Lower lobe of right lung (tissue), 2 donors: Measurements from ENCODE around the gene KRT4. TPM values are rescaled to one million over a fixed set of nuclear protein-coding genes. Genes with fewer than 3 reads are reported as not detected.

ENCODE experiments used
- ATAC-seq, 2 donors: fragments of 200-7000 bp; cut with Tn5 transposase; one replicate each; pipeline ENCODE4 v1.9.1; 2020 to 2022; ENCODE audit warnings: mild to moderate bottlenecking in 2 of 2, moderate library complexity in 2 of 2
- DNase-seq: peaks from one replicate; pipeline ENCODE4 v3.0.0-alpha.2; 2020
- H3K27ac ChIP-seq: fragments of 200-600 bp; one replicate; pipeline ENCODE4 v1.8.0; 2022
- H3K27me3 ChIP-seq: fragments of 200-600 bp; one replicate; pipeline ENCODE4 v1.8.0; 2022; ENCODE audit warnings: low read depth
- H3K36me3 ChIP-seq: fragments of 200-600 bp; one replicate; pipeline ENCODE4 v1.8.0; 2022; ENCODE audit warnings: mild to moderate bottlenecking
- H3K4me1 ChIP-seq: fragments of 200-600 bp; one replicate; pipeline ENCODE4 v1.8.0; 2022
- H3K4me3 ChIP-seq: fragments of 200-600 bp; one replicate; pipeline ENCODE4 v1.8.0; 2022; ENCODE audit warnings: mild to moderate bottlenecking
- H3K9me3 ChIP-seq: fragments of 200-600 bp; one replicate; pipeline ENCODE4 v1.8.0; 2022
- CTCF ChIP-seq: fragments of 200-600 bp; IDR thresholded peaks from one replicate; pipeline ENCODE4 v1.8.0; 2022; ENCODE audit warnings: antibody characterized with exemption, mild to moderate bottlenecking
- intact Hi-C: fragments of 100-400 bp; cut with DNase I; formaldehyde crosslinking; loops from one replicate; pipeline ENCODE4 v1.11.0; 2022
- total RNA-seq: library from RNA; stranded (reverse); fragmentation: NEBNext Ultra II Directional; extraction: Animal tissue kit (Norgen Biotek cat#: 25700); gene quantifications from one replicate; pipeline ENCODE4 v1.2.1, GENCODE V29; 2021
- donor health status: DM: no; HTN: yes; CAD: no; lungs with severe emphysema.

KRT4 gene
- total RNA-seq, 1 donor from 2014 or later: 6.4 TPM

- no peak for ATAC-seq
- H3K4me1 ChIP-seq: peaks cover 3% of the 10 kb centered on the region
- no peak for TF ChIP-seq CTCF
- H3K36me3 ChIP-seq: no peaks in the 10 kb centered on the region
- no peaks in the 10 kb centered on the region for H3K9me3 ChIP-seq
- no peak overlapping the region for H3K4me3 ChIP-seq
- H3K27me3 ChIP-seq: peaks cover 32% of the 10 kb centered on the region
- no peak overlapping the region for H3K27ac ChIP-seq
- intact Hi-C loops: no loop called here
- DNase-seq: no peak
Measured at GRCh38 chr12:52806169-52806811, 7.6 kb downstream of the KRT4 start.

GRCh38 chr12:52805739-52806138 is 8.2 kb downstream of the KRT4 start:
- no peak overlapping the region for H3K4me3 ChIP-seq
- DNase-seq (no peak), ATAC-seq (no peak)
- no peak overlapping the region for H3K27ac ChIP-seq
- TF ChIP-seq CTCF: no peak
- no peaks in the 10 kb centered on the region for H3K9me3 ChIP-seq
- intact Hi-C loops: no loop called here
- H3K4me1 ChIP-seq: peaks cover 9% of the 10 kb centered on the region
- no peaks in the 10 kb centered on the region for H3K36me3 ChIP-seq
- peaks cover 32% of the 10 kb centered on the region for H3K27me3 ChIP-seq

- H3K27ac ChIP-seq: no peak overlapping the region
- H3K36me3 ChIP-seq: no peaks in the 10 kb centered on the region
- H3K27me3 ChIP-seq: peaks cover 32% of the 10 kb centered on the region
- intact Hi-C loops: no loop called here
- no peak overlapping the region for H3K4me3 ChIP-seq
- H3K9me3 ChIP-seq: no peaks in the 10 kb centered on the region
- H3K4me1 ChIP-seq: peaks cover 16% of the 10 kb centered on the region
- DNase-seq (no peak), ATAC-seq (no peak)
- TF ChIP-seq CTCF: no peak
Measured at GRCh38 chr12:52805000-52805399, 8.9 kb downstream of the KRT4 start.

- Histone ChIP-seq H3K27ac (no peak overlapping the region), H3K9me3 (no peaks in the 10 kb centered on the region), H3K4me1 (peaks cover 23% of the 10 kb centered on the region), H3K36me3 (no peaks in the 10 kb centered on the region), H3K4me3 (no peak overlapping the region), H3K27me3 (peaks cover 19% of the 10 kb centered on the region)
- intact Hi-C loops: no loop called here
- no peak for TF ChIP-seq CTCF
- DNase-seq (no peak), ATAC-seq (no peak)
Measured at GRCh38 chr12:52802442-52802841, 11.5 kb downstream of the KRT4 start.

- H3K4me1 ChIP-seq: peaks cover 23% of the 10 kb centered on the region
- no peak overlapping the region for H3K27ac ChIP-seq
- no peak overlapping the region for H3K4me3 ChIP-seq
- ATAC-seq: no peak
- H3K36me3 ChIP-seq: no peaks in the 10 kb centered on the region
- TF ChIP-seq CTCF: no peak
- DNase-seq: no peak
- intact Hi-C loops: no loop called here
- peaks cover 13% of the 10 kb centered on the region for H3K27me3 ChIP-seq
- H3K9me3 ChIP-seq: no peaks in the 10 kb centered on the region
Measured at GRCh38 chr12:52801773-52802172, 12.1 kb downstream of the KRT4 start.
